HG02623 (cell line): ENCODE results near the gene EIF1AX.
"Not testable (repeated sequence)": the region's sequence is repeated elsewhere in the genome, so short reads cannot be mapped to it uniquely, and the experiment has no call there.

Experiments used
- ATAC-seq: cut with Tn5 transposase; IDR thresholded peaks from one replicate; pipeline ENCODE4 v1.9.1; 2021; ENCODE audit warnings: moderate library complexity; ENCODE audit not compliant: unreplicated experiment

Gene EIF1AX

DNA sequence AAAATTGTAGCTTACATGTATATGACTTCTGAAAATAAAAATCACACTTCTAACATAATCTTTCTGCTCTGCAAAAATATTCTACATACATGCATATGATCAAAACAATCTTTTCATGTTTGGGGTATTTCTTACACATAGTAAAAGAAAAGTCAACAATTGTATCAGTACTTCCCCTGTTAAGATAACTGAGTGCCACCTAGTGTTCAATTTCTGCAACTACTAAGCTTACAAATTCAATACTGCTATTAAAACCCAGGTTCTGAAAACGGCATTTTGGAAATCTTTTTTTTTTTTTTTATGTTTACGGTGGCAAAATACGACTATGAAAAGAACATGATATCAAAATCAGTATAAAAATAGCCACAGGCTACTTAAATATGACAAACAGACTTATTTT is 14.2 kb downstream of the EIF1AX start:
- not testable (repeated sequence) for ATAC-seq

DNA sequence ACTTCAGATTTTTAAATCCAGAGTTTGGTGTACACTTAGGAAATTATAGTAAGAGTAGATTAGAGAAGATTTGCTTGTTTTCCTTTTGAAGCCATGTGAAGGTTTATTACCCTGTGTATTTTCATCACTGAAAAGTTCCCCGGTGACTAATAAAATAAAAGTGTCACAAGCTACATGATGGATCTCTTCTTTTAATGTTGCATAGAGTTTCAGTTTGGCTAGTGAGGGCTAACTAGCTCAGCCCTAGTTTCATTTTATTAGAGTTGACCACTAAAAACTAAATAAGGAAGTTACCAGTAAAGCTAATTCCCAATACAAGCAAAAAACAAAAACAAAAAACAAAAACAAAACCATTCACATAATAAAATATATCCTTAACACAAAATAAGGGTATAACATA is 14.8 kb downstream of the EIF1AX start:
- ATAC-seq: not testable (repeated sequence)

DNA sequence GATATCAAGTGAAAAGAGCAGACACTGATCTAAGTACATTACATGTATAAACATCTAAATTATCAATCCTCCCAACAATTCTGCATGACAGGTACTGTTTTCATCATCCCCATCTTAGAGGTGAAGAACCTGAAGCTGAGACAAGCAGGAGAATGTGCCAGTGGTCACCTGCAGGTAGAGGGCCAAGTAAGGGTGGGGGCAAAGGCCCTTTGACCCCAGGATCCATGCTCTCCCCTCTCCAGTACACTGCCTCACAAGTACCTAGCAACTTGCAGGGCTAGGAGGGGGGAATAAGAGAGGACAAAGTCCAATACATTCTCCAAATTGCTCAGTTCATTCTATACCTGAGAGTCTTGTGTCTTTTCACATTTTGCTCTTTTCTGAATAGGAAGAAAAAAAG is 16.7 kb downstream of the EIF1AX start:
- no peak for ATAC-seq

DNA sequence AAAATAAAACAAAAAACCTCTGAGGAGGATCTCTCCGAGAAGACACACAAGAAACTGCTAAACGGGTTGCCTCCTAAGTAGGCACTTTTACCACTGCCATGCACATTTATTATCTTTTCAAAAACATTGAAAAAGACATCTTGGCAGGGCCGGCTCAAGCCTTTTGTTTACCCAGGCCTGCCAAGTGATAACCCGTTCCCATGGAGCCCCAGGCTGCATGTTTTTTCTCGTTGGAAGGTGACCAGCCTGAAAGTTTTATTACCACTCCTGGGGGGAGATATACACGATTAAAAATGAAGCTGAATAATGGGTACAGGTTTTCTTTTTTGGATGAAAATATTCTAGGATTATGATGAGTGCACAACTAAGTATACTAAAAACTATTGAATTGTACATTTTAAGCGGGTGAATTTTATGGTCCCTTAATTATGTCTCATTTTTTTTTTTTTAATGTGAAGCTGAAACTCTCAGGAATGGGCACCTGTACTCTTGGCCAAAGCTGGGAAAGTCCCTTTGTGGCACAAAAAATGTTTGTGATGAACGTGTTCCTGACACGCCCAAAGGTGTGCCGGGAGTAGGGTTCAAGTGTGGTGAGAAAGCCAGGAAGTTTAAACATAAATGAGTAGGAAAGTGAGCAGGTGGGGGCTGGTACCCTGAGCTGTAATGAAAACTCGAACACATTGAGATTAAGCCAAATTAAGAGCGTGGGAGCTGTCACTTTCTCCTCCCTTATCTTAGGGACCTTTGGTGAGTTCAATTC is 23.4 kb downstream of the EIF1AX start:
- no peak for ATAC-seq

DNA sequence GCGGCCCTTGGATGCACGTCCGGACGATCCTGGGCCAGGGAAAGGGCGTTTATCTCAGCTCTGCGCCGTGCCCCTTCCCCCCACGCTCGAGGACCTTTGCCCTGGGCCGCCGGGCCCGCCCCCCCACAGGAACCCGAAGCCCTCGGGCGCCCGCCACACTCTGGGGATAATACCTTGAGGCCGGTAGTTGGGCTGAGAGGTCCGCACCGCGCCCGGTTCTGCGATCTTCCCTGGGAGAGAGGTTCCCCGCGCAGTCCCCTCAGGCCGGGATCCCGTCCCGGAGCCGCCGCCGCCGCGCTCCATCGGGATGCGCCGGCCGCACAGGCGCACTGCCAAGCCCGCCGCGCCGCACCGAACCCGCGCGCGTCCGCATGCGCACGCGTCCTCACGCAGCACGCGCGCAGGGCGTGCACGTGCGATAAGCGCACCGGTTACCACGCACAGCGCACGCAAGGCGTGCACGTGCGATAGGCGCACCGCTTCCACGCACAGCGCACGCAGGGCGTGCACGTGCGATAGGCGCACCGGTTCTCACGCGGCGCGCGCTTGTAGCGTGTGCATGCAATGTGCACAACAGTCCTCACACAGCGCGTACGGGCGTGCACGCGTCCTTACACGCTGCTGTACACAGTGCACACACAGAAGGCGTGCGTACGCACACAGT is 24.9 kb downstream of the EIF1AX start, which contains the start of gene MAP7D2:
TSS of gene MAP7D2 (minus strand) at position 331 of the 664 bp plus-strand sequence. CDS start at position 303, 28 bp downstream.
- no peak for ATAC-seq

DNA sequence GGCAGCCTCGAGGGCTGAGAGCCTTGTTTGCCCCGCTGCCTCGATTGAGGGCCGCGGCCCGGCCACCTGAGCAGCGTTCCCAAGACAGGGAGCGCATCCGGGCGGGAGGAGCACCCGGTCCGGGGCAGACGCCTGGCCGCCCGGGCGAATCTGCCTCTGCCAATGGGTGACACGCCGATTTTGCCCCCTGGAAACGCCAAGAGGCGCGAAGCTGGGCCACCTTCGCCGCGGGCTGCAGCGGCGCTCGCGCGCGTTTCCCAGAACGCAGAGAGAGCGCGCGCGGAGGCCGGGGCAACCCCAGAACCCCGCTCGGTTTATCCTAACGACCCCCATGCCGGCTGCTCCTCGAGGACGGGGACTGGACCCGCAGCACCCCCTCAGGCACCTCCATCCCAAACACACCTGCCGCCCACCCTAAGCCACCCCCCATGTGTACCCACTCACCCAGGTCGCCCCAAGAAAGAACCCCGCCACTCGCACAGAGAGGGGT is 25.5 kb downstream of the EIF1AX start:
- ATAC-seq: no peak

DNA sequence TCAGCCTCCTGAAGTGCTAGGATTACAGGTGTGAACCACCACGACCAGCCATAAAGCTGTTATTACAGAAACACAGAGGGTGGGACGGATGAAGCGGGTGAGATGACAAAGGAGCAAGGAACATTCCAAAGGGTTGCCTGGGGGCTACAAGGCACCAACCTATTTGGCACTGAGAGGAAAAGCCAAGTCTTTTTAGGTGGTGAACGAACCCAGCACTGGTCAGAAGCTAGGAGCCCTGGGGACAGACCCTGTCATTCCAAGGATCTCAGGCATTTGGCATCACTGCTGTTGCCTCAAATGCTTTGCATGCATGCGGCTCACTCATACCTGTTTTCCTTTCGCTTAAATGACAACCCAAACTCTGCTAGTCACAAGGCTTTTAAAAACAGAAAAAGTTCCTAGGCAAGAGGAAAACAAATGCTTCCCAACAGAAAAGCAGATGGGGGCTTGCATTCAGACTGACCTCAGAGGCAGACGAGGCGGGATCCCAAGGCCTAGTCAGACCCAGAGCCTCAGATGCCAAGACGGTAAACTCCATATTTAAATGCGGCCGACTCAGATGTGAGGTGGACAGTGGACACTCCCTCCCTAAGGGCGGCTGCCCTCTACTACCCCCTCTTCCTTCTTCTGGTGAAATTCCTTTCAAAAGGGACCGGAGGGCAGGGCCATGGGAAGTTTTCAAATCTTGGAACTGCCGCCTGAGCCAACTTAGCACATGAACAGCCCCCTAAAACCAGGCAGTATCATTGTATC is 29.4 kb downstream of the EIF1AX start:
- ATAC-seq: no peak

DNA sequence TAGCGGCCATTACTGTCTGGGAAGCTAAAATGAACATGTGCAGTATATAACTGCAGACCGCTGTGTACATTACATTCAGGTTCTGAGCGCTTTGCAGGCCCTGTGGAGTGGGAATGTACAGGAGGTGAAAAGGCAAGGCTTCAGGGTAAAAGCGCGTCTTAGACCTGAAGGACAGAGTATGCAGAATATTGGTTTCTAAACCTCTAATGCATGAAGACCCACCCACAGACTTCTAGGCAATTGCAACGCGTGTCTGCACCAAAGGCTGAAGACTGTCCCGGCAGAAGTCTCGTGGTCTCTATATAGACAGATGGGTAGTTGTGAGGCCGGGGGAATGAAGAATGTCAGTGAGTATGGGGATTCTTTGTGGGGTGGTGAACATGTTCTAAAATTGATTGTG is 30.4 kb downstream of the EIF1AX start:
- no peak for ATAC-seq

DNA sequence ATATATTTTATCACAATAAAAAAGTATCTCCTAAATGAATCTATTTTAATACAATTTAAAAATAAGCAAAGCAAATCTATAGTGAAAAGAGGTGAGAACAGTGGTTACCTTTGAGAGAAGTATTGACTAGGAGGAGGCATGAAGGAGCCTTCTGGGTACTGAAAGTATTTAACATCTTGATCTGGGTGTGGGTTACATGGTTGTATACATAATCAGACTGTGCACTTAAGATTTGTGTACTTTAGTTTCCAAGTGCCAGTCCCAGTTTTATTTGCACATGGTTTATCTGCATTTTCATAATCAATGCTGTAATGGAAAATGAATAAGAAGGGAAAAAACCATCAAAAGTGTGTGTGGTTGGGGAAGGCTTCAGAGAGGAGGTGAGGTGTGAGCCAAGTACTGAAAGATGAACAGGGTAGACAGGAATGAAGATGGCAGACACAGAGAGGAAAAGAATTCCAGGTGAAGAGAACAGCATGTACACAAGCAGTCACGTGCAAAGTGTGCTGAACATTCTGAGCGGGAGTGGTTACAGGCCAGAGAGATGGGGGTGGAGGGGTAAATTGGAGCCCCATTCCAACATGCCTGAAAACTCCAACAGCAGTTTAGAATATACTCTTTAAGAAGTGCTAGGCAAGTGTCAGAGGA is 39.6 kb downstream of the EIF1AX start:
- ATAC-seq: no peak

DNA sequence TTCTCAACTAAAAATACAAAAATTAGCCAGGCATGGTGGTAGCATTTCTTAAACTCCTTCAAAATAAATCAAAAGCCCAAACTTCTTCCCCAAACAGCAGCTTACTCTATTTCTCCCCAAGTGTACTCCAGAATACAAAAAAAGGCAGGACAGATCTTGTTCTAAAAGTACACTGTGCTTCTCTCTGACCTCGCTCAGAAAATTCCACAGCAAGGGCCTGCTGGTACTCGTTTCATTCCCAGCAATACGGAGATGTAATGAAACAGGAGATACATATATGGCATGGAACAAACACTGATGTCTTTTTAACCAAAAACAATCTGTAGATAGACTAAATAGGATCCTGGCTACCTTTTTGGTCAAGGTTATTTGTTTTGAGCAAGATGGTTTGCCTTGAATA is 50.1 kb downstream of the EIF1AX start:
- no peak for ATAC-seq

DNA sequence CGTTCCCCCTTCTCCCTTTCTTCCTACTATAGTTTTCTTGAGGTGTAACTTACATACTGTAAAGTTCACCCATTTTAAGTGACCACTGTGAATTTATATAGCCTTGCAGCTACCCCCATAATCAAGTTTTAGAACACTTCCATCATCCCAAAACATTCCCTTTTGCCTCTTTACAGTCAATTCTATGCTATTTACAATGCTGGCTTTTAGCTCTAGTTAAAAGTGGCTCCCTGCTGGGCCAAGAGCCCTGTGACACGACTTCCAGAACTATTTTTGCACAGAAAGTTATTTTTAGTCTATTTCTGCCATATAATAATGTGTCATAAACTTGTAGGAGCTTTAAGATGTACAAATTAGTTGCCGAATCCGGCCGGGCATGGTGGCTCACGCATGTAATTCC is 51.8 kb downstream of the EIF1AX start:
- ATAC-seq: no peak

DNA sequence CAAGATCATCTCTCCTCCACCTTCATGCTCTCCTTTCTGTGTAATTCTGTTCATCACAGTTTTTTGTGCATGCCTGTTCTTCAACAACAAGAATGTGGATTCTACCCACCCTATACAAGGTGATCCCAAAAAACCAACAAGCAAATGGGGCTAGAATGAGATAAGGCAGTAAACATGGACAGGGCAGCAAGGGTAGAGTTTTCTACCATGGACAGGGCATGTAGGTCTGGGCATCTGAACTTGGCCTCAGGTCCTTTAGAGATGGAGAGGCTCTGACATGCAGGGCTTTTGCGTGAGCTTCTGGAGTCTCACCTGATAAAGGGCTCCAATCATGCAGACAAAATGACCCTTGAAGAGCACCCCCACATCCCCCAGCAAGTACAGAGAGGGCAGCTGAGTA is 61.4 kb downstream of the EIF1AX start:
- ATAC-seq: no peak
